HG02763 (cell line): ENCODE measurements around the gene DNAJA3.

Source experiments
- ATAC-seq: cut with Tn5 transposase; IDR thresholded peaks from one replicate; pipeline ENCODE4 v1.9.1; 2021; ENCODE audit warnings: mild to moderate bottlenecking, moderate library complexity; ENCODE audit not compliant: unreplicated experiment

The DNAJA3 gene

GRCh38 chr16:4433228-4433627 lies 7.6 kb downstream of the DNAJA3 start:
- ATAC-seq, result no peak

DNA sequence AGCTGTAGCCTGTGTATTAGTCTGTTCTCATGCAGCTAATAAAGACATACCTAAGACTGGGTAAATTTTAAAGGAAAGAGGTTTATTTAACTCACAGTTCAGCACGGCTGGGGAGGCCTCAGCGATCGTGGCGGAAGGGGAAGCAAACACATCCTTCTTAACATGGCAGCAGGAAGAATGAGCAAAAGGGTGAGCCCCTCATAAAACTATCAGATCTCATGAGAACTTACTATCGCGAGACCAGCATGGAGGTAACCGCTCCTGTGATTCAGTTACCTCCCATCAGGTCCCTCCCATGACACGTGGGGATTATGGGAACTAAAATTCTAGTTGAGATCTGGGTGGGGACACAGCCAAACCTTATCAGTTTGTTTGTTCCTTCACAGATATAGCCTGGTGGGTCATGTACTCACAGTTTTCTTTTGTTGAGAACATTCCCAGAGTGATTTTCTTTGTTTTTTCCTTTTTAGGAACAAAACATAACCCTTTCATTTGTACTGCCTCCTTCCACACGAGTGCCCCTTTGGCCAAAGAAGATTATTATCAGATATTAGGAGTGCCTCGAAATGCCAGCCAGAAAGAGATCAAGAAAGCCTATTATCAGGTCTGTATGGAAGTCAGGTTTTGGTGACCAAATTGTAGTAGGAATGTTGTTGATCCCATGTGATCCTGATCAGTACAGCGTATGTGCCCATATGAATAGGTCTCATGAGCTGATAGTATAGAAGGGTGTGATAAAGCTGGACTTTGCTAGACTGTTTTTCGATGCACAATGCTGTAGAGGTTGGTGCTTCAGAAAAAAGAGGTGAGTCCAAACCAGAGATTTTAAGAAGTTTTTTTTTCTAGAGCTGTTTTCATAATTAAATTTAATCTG lies 8.5 kb downstream of the DNAJA3 start:
- no peak for ATAC-seq

DNA sequence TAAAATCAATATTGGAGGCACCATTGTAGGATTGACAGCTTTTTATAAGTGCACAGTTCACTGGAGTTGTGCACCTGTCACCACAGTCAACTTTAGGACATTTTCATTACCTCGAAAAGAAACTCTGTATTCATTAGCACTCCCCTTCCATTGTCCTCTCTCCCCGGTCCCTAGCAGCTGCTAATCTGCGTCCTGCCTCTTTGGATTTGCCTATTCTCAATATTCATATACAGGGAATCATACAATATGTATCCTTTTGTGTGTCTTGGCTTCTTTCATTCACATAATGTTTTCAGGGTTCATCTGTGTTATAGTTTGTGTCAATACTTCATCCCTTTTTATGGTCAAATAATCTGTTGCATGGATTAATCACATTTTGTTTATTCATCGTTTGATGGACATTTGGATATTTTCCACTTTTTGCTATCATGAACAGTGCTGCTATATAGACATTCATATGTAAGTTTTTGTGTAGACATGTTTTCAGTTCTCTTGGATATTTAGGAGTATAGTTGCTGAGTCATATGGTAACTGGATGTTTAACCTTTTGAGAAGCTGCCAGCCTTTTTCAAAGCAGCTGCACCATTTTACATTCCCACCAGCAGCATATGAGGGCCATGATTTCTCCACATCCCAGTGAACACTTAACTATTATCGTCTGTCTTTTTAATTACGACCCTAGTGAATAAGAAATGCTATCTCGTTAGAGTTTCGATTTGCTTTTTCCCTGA lies 9.8 kb downstream of the DNAJA3 start:
- no peak for ATAC-seq

- ATAC-seq, result no peak
Measured at GRCh38 chr16:4437366-4437765, 11.7 kb downstream of the DNAJA3 start.

DNA sequence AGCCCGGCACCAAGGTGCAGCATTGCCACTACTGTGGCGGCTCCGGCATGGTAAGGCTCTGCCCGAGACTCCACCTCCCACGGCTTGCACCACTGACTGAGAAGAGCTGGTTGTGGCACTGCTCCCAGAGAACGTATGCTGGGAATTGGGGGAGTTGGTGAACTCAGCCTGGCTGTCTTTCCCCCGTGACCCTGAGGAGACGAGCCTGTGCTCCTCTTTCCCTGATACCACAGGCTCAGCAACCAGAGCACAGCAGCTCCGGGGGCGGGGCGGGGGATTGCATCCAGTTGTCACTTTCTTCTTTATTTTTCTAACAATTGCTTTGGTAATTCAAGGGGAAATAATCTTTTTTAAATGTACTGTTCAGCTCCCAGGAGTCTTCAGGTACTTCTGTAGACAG lies 16.7 kb downstream of the DNAJA3 start:
- ATAC-seq, result no peak

DNA sequence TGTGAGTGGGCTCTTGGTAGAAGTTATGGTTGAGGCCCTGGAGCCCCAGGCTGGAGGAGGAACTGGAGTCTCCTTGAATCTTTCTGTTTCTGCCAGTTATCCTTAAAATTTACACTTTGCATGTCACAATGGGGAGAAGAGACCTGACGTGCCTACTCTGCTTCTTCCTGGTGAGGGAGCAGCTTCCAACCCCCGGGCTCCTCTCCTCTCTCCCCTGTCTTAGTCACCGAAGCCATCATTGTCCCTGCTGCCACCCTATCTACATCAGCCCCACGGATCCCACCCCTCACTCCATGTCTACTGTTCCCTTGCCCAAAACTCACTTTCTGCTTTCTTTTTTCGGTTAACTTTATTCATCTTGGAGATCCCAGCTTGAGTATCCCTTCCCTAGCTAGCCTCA lies 17.6 kb downstream of the DNAJA3 start:
- ATAC-seq, result no peak

DNA sequence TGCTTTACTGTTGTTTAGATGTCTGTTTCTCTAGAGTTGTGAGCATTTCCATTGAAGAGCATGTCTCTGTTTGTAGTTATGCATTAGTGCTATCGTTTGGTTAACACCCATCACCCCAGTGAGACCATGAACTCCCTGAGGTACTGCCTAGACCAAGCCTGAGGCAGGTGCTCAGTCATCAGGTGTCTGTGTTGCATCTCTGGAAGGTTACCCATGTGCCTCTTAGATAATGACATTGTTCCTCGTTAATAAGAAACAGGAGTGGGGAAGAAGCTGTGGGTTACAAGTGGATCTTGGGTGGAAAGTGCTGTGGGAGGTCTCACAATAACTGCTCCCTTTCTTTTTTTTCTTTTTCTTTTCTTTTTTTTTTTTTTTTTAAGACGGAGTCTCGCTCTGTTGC lies 18.3 kb downstream of the DNAJA3 start:
- ATAC-seq, result no peak

- no peak for ATAC-seq
Measured at GRCh38 chr16:4450430-4450829, 24.8 kb downstream of the DNAJA3 start.

GRCh38 chr16:4450931-4451519 lies 25.4 kb downstream of the DNAJA3 start:
- ATAC-seq, result no peak

DNA sequence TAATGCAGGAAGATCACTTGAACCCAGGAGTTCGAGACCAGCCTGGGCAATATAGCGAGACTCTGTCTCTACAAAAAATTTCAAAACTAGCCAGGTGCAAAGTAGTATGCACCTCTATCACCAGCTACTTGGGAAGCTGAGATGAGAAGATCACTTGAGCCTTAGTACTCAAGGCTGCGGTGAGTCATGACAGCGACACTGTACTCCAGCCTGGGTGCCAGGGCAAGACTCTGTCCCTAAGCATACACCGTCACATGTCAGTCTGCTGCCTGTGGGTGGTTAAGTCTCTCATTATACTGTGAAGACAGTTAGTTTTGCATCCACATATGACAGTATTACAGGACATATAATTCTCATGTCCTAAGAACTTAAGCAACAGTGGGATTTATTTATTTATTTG lies 27.0 kb downstream of the DNAJA3 start:
- ATAC-seq, result no peak

GRCh38 chr16:4454623-4455022 lies 29.0 kb downstream of the DNAJA3 start:
- no peak for ATAC-seq

GRCh38 chr16:4455081-4455480 lies 29.4 kb downstream of the DNAJA3 start:
- ATAC-seq, result no peak

DNA sequence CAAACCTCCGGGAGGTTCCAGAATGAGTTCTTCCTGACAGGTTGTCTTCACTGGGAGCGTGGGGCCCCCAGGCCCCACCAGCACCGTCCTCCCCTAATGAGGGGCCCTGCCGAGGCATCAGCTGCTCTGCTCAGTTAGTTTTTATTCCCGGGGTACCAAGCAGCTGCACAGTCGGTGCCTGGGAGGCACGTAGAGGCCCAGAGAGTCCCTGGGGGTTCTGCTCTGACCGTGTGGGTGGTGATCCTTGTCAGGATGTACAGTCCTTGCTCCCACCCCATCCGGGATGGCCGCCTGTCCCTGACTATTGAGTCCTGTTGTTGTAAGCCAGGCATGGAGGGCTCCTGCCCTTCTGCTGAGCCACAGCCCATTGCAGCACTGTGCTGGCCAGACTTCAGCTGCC lies 30.3 kb downstream of the DNAJA3 start:
- no peak for ATAC-seq

DNA sequence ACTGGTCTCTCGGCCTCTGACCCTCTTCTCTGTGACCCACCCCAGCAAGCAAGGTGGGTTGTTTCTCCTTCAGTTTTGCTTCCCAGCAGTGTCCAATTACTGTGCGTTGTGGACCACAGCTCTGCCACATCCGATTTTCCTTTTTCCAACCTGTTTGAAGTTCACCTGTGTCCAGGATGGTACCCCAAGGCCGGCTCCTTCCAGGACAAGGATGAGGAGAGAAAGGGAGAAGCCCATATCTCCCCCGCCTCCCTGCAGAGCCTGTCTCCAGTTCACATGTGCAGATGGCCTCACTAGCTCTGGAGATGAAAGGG lies 35.2 kb downstream of the DNAJA3 start:
- no peak for ATAC-seq

DNA sequence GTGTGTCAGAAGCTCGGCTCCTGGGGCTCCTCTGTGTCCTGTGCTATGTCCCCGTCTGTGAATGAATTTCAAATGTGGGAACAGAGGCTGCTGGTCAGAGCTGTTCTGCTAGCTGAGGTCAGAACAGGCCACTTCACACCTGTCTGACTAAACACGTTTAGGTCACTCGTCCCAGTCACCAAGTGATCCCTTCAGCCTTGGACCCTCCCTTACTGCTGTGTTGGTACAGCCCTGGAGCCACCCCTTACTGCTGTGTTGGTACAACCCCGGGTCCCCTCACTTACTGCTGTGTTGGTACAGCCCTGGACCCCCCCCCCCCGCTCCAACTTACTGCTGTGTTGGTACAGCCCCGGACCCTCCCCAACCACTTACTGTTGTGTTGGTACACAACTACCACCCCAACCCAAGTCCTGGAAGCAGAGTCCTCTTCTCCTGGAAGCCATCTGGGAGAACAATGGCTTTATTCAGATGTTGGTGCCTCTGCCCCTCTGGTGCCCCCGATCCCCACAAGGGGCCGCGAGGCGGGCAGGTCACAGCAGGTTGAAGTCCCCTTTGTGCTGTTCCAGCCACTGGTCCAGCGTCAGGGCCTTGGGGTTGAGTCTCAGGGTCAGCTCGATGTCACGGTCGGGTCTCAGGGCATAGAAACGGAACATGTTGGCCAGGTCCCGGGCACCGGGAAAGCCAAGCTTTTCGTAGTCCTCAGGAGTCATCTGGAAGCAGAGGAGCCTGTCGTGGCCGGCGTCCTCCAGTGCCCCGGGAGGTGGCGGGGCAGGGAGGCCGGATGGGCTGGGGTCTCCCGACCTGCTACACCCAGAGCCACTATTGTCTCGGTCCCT lies 35.8 kb downstream of the DNAJA3 start:
- no peak for ATAC-seq

DNA sequence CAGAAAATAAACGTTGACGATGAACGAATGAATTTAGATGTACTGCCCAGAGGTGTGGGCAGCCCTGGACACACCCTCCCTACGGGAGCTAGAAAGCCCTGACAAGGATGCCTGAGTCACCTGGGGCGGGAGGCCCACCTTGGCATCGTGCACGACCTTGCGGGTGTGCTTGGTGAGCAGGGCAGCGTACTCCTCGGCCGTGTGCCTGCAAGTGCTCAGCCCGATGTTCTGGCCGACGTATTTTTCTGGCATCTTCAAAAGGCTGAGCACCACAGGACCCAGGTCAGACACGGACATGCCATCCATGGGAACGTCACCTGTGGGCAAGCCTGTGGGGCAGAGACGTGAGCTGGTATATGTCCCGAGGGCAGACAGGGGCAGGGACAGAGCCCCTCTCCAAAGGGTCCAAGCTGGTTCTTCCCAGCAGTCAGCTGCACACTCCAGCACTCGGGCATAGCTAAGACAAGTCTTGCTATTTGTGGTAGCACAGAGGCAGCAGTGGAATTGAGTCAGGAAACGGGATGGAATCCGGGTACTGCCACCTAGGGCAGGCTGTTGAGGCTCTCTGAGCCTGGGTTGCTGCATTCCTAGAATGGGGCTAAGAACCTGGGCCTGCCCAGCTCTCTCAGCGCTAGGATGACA lies 38.0 kb downstream of the DNAJA3 start:
- no peak for ATAC-seq

- ATAC-seq, result no peak
Measured at GRCh38 chr16:4465977-4466779, 40.5 kb downstream of the DNAJA3 start.

DNA sequence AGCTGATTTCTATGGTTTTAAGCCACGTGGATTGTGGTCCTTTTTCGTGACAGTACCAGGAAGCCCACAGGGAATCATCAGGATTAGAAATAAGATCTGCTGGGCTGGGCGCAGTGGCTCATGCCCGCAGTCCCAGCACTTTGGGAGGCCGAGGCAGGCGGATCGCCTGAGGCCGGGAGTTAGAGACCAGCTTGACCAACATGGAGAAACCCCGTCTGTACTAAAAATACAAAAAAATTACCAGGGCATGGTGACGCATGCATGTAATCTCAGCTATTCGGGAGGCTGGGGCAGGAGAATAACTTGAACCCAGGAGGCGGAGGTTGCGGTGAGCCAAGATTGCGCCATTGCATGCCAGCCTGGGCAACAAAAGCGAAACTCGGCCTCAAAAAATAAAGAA lies 42.2 kb downstream of the DNAJA3 start:
- no peak for ATAC-seq

DNA sequence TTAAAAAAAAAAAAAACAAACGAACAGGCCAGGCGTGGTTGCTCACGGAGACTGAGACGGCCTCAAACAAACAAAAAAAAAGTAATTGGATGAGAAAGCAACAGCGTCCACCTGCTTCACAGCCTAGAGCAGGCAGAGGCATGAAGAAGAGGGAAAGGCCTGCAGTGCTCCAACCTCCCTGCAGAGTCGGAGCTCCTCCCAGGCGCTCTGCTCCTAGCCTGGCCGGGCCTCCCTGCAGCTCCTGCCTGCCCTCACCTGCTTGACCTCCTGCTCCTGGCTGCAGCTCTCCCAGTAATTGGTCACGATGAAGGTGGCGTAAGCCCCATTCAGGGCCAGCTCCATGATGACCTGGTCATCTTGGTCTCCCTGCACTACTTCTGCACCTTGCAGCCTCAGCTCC lies 43.3 kb downstream of the DNAJA3 start:
- no peak for ATAC-seq

- no peak for ATAC-seq
Measured at GRCh38 chr16:4471869-4472268, 46.2 kb downstream of the DNAJA3 start.
